Nephron progenitor cell (in vitro differentiated cells): ENCODE measurements around the gene DERL3.

ENCODE experiments used
- DNase-seq: peaks from one replicate; pipeline ENCODE4 v3.0.0; 2021
- H3K27ac Mint-ChIP-seq: 2 replicates; pipeline ENCODE4 v1.8.0; 2021; ENCODE audit warnings: mild to moderate bottlenecking, moderate library complexity, mixed read lengths
- H3K27me3 Mint-ChIP-seq: 2 replicates; pipeline ENCODE4 v1.8.0; 2021; ENCODE audit warnings: mild to moderate bottlenecking, low read depth, mixed read lengths; ENCODE audit not compliant: poor library complexity
- H3K36me3 Mint-ChIP-seq: 2 replicates; pipeline ENCODE4 v1.8.0; 2021; ENCODE audit warnings: low read depth, mixed read lengths
- H3K4me1 Mint-ChIP-seq: 2 replicates; pipeline ENCODE4 v1.8.0; 2021; ENCODE audit warnings: mixed read lengths
- H3K4me3 Mint-ChIP-seq: 2 replicates; pipeline ENCODE4 v1.8.0; 2021; ENCODE audit warnings: mild to moderate bottlenecking, moderate library complexity, mixed read lengths
- H3K9me3 Mint-ChIP-seq: 2 replicates; pipeline ENCODE4 v1.8.0; 2021; ENCODE audit warnings: mild to moderate bottlenecking, moderate library complexity, mixed read lengths
- TF ChIP-seq, protein P1 (sequence below): fragments of 200-600 bp; sonication (generic); IDR thresholded peaks from 2 replicates; pipeline ENCODE4 v1.5.0; 2021; ENCODE audit warnings: antibody characterized with exemption

The DERL3 gene

DNA sequence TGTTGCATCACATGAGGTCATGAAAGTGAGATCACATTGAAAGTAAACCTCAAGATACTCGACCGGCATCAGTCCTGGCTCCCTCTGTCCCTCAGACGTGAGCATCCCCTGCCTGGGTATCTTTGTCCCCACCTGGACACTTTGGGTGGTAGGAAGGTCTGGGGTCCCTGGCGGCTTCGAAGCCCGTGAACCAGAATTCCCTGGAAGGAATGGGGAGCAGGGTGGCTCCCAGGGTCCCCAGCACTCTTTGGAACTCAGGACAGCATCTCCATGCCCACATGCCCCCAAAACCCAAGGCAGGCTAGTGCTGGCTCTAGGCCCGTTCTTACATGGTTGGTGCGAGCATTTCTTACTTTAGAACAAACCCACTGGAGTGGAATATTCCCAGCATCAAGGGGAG is 7.5 kb downstream of the DERL3 start:
- Mint-ChIP-seq H3K27me3 (peaks cover 5% of the 10 kb centered on the region), H3K9me3 (no peaks in the 10 kb centered on the region), H3K4me1 (peaks cover 22% of the 10 kb centered on the region), H3K27ac (peak overlapping the region; percentile 86), H3K36me3 (peaks cover 46% of the 10 kb centered on the region), H3K4me3 (no peak overlapping the region)
- TF ChIP-seq, protein P1, sequence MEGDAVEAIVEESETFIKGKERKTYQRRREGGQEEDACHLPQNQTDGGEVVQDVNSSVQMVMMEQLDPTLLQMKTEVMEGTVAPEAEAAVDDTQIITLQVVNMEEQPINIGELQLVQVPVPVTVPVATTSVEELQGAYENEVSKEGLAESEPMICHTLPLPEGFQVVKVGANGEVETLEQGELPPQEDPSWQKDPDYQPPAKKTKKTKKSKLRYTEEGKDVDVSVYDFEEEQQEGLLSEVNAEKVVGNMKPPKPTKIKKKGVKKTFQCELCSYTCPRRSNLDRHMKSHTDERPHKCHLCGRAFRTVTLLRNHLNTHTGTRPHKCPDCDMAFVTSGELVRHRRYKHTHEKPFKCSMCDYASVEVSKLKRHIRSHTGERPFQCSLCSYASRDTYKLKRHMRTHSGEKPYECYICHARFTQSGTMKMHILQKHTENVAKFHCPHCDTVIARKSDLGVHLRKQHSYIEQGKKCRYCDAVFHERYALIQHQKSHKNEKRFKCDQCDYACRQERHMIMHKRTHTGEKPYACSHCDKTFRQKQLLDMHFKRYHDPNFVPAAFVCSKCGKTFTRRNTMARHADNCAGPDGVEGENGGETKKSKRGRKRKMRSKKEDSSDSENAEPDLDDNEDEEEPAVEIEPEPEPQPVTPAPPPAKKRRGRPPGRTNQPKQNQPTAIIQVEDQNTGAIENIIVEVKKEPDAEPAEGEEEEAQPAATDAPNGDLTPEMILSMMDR = no peak
- DNase-seq = no peak

DNA sequence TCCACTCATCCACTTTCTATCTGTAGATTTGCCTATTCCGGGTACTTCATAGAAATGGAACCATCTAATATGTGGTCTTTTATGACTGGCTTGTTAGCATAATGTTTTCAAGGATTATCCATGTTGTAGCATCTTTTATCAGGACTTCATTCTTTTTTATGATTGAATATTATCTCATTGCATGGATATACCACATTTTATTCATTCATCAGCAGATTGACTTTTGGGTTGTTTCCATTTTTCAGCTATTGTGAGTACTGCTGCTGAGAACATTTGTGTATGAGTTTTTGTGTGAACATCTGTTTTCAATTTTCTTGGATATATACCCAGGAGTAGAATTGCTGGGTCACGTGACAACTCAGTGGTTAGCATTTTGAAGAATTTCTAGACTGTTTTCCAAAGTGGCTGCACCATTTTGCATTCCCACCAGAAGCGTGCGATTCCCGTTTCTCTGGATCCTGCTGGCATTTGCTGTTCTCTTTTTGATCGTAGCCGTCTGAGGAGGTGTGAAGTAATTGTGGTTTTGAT is 8.9 kb downstream of the DERL3 start:
- H3K27me3 Mint-ChIP-seq = peaks cover 5% of the 10 kb centered on the region
- no peak overlapping the region for H3K4me3 Mint-ChIP-seq
- peaks cover 50% of the 10 kb centered on the region for H3K36me3 Mint-ChIP-seq
- no peaks in the 10 kb centered on the region for H3K9me3 Mint-ChIP-seq
- H3K27ac Mint-ChIP-seq = peak overlapping the region; percentile 84
- H3K4me1 Mint-ChIP-seq = peaks cover 26% of the 10 kb centered on the region
- TF ChIP-seq, protein P1 = no peak
- DNase-seq = no peak

DNA sequence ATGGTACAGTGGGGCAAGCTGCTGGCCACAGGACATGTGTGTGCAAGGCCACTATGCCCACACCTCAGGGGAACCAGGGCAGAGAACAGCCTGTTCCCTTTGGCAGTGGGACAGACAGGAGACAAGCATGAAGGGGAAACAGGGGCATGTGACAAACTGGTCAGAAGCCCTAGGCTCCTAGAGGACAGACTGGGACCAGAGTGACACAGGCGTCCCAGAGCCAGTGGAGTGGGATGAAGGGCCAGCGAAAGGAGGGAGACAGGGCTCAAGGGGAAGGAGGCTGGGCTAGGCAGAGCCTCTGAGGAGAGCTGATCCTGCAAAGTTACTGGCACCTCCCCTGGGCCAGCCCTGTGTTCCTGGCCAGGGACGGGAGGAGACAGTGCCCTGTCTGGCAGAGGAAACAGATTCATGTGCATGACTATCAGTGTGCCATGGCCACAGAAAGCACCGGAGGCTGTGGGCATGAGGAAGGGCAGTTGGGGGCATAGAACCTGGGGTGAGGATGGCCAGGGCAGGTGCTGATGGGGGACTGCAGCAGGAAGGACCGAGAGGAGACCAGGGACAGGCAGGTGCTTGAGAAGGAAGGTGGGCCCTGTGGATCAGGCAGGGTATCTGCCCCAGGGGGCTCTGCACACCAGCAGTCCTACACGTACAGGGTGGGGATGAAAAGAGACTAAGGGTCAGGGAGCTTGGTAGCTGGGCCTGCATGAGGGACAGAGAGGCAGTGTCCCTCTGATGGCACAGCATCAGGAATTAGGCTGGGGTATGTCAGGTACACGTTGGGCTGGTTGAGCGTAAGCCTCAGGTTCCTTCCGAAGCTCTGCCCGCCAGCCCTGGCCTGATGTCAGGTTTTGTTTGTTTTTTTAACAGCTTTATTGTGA is 9.8 kb downstream of the DERL3 start:
- Mint-ChIP-seq H3K27me3 (peaks cover 5% of the 10 kb centered on the region), H3K36me3 (peaks cover 57% of the 10 kb centered on the region), H3K4me1 (peaks cover 29% of the 10 kb centered on the region), H3K27ac (no peak overlapping the region), H3K4me3 (no peak overlapping the region), H3K9me3 (no peaks in the 10 kb centered on the region)
- no peak for DNase-seq
- TF ChIP-seq, protein P1 = no peak

DNA sequence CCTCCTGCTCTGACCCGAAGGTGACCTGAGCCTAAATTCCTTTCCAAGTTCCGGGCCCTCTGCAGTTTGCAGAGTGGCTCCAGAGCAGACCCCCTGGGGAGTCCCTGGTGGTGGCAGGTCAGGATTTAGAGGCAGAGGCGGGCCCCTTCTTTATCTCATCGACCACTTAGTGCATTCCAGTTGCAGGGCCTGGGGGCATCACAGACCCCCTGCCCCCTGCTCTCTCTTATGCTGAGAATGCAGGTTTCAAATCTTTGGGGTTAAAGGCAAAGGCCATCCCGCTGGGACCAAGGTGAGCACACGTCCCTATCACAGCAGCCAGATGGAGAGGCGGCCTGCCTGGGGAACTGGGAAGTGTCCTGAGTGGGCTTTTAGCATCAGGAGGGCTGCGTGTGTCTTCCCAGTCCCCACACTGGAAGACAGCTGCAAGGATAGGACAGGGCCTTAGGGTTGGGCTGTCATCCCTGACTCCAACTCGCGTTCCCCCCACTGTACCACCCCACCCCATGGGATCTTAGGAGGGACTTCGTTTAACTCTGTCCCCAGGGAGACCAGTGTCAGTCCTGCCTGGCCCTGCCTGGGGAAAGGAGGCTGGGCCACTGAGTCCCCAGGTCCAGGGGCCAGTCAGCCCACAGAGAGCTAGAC is 11.3 kb downstream of the DERL3 start:
- H3K27ac Mint-ChIP-seq = peak overlapping the region; percentile 39
- H3K4me3 Mint-ChIP-seq = no peak overlapping the region
- H3K36me3 Mint-ChIP-seq = peaks cover 73% of the 10 kb centered on the region
- TF ChIP-seq, protein P1 = no peak
- H3K4me1 Mint-ChIP-seq = peaks cover 30% of the 10 kb centered on the region
- H3K9me3 Mint-ChIP-seq = no peaks in the 10 kb centered on the region
- peaks cover 5% of the 10 kb centered on the region for H3K27me3 Mint-ChIP-seq
- no peak for DNase-seq

DNA sequence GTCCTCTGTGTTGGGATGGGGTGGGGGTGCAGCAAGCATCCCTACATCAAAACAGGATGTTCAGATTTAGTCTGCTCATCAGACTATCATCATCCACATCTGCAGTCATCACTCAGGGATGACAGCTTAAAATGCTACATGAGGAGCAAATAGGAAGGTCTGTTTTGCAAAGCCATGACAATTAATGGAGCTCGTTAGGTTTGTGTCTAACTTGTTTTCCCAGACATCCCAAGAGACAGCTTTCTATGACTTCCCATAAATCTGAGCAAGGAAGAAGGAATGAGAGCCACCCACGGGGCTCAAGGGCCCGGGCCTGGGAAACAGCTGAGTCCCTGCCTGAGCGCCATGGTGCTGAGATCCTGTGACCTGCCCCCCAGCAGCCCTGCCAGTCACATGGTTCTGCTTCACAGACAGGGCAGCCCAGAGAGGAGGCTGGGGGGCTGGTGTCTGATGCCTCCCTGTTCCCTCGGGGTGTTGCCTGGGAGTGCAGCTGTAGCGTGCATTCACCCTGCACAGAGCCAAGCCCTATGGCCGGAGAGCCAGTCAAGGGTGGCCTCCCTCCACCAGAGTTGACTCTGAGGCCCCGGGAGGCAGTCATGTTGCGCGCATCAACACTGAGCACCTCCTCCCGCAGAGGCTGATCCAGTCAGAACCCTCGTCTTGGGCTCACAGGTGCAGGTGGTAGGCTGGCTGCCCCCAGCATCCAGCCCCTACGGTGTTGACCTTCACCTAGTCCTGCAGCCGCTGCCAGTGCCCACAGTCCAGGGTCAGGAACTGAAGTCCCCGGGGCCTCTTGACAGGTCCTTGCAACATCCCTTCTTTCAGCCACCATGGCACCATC is 12.1 kb downstream of the DERL3 start:
- H3K27ac Mint-ChIP-seq = peak overlapping the region; percentile 98
- TF ChIP-seq, protein P1 = no peak
- H3K27me3 Mint-ChIP-seq = peaks cover 5% of the 10 kb centered on the region
- H3K4me3 Mint-ChIP-seq = no peak overlapping the region
- peaks cover 30% of the 10 kb centered on the region for H3K4me1 Mint-ChIP-seq
- DNase-seq = no peak
- no peaks in the 10 kb centered on the region for H3K9me3 Mint-ChIP-seq
- H3K36me3 Mint-ChIP-seq = peaks cover 74% of the 10 kb centered on the region
